Fibroblast of skin of right biceps (primary cell): ENCODE data around the gene DERA.
"Not testable (repeated sequence)": the region's sequence is repeated elsewhere in the genome, so short reads cannot be mapped to it uniquely, and the experiment has no call there.

Source experiments
- DNase-seq: peaks from one replicate; pipeline ENCODE4 v3.0.0-alpha.2; 2013

Gene DERA

DNA sequence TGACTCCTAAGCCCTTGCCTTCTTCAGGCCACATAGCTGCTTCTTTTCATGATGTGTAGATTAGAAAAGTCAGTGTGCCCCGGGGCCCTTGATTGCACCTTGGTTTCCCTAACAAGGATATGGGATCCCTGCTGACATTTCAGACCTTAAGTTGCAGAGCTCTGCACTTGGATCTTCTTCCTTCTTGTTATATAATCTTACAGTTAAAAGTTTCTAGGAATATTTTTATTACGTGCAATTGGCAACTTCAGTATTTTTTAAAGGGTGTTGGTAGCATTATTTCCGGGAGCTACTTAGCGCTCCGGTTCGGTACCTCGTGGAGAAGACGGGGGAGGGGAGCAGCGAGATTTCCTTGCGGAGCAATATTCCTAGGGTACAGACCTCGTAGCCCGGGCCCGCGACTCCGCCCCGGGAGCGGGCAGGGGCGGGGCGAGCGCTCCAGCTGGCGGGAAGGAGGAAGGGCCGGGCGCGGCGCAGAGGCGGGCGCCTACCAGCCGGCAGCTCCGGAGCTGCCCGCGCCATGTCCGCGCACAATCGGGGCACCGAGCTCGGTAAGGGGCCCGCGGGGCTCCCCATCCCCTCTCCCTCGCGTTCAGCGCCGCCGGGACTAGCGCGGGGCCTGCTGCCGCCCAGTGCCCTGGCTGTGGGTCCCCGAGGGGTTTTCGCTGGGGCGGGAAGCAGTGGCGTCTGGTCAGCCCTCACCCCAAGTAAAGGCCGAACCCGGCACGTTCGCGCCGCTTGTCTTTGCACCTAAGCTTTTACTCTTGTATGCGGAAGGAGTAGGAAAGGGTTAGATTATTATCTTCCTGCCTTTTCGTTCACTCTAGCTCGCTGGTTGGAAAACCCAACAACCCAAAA is at the start of gene DERA:
Gene DERA (plus strand): TSS at position 469 of the 858 bp plus-strand sequence. CDS start 52 bp downstream, at position 521.
- DNase-seq: peak; percentile 80

DNA sequence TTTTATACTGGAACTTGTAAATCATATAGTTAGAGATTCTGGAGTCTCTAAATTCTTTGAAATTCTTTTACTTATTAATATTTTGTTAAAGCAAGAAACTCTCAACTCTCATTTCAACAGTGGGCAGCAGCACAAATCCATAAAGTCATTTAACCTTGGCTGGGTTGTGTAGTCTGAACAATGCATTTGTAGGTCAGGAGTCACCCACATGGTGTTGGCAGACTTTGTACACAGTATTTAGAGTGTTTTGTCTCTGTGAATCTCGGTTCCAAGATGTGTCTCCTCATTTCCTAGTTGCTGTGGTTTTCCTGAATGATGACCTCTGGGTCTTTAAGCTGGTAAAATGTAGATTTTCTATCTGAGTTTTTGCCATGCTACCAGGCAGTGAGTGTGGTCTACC is 49.7 kb upstream of the DERA start:
- DNase-seq: no peak

DNA sequence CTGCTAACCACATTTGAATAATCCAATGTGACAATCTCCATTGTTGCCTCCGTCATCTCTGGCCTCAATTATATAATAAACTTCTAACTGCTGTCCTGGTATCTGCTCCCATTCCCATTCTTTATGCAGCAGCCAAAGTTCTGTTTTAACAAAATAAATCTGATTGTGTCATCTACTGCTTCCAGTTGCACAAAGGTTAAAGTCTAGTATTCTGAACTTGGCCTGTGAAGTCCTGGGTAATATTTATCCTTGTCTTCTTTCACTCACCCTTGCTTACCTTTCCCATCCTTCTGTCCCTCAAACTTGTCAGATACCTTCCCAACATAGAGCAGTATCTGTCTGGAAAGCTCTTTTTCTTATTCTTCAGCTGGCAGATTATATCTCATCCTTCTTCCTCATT is 48.3 kb upstream of the DERA start:
- no peak for DNase-seq

DNA sequence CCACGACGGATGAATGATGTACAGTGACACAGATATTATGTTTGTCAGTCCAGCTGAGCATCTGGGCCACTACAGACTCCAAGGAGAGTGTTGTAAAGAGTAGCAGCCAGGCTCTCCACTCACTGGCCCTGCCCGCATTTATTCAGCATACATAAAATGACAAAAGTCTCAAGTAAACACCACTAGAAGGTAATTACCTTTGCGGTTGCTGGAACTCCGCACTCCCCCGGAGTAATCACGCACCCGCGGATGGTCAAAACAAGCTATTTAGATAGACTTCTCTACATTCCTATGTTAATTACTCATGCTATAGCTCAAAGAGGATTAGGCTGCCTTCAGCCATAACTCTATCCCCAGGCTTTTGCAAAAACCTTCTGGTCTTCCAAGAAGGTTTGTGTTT is 47.8 kb upstream of the DERA start:
- peak; percentile 61 for DNase-seq

DNA sequence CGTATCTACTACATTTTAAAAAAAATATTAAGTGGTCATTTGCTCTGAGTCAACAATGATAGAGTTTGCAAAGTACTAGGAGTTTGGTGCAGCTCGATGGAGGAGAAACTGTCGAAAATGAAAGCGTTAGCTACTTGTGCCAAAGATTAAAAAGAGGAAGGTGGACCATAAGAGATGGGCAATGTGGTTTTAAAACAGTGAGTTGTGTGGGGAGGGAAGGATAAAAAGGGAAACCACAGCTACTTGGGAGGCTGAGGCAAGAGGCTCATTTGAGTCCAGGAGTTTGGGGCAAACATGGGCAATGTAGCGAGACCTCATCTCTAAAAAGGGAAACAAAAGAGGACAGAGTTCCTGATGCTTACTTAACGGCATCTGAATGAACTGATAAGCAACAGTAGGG is 47.1 kb upstream of the DERA start:
- DNase-seq: no peak

DNA sequence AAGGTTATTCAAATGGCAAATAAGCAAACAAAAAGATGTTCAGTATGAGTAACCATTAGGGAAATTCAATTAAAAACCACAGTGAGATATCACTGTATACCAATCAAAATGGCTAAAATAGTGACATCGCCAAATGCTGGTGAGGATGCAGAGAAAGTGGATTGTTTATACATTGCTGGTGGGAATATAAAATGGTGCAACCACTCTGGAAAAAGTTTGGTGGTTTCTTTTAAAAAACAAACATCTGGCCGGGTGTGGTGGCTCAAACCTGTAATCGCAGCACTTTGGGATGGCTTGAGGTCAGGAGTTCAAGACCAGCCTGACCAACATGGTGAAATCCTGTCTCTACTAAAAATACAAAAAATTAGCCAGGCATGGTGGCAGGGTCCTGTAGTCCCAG is 42.9 kb upstream of the DERA start:
- no peak for DNase-seq

DNA sequence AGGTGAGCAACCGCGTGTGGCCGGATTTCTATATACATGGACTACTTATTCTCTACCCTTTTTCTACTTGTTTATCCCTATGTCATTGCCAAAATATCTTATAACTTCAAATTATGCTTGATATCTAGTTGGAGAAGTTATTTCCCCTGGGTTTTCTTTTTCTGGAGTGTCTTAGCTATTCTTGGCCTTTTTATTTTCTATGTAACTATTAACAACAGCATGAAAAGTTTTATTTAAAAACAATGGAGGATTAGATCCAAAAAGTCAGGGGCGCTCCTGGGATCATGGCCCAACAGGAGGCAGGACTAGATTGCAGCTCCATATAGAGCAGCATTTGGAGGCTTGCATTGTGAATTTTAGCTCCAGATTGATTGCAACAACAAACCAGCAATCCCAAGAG is 37.6 kb upstream of the DERA start:
- DNase-seq: no peak

DNA sequence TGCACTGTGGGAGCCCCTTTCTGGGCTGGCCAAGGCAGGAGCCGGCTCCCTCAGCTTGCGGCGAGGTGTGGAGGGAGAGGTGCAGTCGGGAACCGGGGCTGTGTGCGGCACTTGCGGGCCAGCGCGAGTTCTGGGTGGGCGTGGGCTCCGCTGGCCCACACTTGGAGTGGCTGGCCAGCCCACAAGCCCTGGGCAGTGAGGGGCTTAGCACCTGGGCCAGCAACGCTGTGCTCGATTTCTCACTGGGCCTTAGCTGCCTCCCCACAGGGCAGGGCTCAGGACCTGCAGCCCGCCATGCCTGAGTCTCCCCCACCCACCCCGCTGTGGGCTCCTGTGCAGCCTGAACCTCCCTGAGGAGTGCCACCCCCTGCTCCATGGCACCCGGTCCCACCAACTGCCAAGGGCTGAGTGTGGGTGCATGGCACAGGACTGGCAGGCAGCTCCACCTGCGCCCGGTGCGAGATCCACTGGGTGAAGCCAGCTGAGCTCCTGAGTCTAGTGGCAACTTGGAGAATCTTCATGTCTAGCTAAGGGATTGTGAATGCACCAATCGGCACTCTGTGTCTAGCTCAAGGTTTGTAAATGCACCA is 36.5 kb upstream of the DERA start:
- DNase-seq: not testable (repeated sequence)

DNA sequence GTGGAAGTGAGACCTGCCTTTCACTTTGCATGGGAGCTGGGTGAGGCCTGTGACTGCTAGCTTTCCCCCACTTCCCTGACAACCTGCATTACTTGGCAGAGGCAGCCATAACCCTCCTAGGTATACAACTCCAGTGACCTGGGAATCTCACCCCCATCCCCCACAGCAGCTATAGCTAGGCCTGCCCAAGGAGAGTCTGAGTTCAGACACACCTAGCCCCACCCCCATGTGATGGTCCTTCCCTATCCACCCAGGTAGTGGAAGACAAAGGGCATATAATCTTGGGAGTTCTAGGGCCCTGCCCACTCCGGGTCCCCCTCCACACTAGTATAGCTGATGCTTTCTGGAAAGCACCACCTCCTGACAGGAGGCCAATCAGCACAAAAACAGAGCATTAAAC is 35.3 kb upstream of the DERA start:
- no peak for DNase-seq

DNA sequence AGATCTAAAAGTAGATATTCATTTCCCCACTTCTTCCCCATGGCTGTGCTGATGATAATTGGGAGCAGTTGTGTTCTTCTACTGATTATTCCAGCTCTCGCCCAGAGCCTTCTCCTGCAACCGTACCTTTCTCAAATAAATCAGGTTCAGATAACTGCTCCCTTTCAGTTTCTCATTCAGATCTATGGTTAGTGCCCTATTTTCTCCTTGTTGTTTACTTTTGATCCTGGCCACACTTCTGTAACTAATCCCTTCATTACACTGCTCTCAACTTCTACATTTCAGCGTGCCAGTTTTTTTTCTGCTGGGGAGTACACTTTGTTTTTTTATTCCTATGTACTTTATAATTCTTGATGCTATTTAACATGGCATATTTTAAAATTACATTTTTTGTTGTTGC is 31.7 kb upstream of the DERA start:
- DNase-seq: no peak

DNA sequence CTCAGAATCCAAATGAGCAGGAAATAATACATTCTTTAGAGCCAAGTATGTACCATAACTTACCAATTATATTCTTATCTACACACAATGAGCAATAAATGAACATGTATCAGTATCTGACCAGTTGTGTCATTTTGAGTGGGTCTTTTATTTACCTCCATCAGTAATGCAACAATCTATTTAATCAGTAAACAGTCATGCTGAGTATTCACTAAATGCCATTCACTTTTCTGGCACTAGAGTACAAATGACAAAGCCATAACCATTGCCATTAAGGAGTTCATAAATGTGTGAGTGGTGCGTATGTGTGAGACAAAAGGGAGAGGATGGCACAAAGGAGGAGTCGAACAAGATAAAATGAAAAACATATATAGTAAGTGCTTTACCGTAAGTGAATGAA is 30.4 kb upstream of the DERA start:
- DNase-seq: no peak

DNA sequence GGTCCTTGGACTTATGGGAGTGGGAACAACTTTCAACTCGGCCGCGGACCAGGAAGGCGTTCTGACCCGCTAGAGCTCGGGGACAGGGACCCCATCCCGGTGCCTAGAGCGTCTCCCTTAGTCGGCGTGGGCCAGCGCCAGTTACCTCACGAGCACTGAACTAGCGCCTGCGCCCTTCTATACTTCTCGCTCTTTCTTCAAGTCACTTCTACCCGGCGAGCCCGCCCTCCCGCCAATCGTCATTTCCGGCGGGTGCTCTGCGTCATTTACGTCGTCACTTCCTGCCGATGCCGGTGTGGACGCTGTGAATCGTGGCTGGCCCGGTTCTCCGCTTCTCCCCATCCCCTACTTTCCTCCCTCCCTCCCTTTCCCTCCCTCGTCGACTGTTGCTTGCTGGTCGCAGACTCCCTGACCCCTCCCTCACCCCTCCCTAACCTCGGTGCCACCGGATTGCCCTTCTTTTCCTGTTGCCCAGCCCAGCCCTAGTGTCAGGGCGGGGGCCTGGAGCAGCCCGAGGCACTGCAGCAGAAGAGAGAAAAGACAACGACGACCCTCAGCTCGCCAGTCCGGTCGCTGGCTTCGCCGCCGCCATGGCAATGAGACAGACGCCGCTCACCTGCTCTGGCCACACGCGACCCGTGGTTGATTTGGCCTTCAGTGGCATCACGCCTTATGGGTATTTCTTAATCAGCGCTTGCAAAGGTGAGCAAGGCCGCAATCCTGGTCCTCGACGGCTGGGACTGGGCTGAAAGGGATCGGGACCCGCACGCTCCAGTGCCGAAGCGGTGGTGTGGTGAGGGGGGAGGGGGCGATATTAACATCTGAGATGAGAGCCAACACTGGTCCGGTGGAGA is 28.8 kb upstream of the DERA start, which contains the start of gene STRAP:
Gene STRAP (plus strand): TSS at position 270 of the 854 bp plus-strand sequence. CDS start 321 bp downstream, at position 591.
- peak; percentile 97 for DNase-seq

DNA sequence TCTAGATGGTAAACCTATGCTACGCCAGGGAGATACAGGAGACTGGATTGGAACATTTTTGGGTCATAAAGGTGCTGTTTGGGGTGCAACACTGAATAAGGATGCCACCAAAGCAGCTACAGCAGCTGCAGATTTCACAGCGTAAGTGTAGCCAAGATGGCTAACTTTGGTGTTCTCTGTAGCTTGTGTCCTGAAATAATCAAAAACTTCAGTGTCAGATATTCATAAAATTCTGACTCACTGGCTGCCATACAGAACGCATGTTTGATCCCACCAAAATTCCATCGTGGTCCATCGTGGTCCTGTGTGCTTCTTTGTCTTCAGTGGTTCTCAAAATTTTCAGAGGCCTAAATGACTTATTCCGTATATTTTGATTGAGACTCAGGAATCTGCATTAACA is 27.6 kb upstream of the DERA start:
- peak; percentile 17 for DNase-seq

DNA sequence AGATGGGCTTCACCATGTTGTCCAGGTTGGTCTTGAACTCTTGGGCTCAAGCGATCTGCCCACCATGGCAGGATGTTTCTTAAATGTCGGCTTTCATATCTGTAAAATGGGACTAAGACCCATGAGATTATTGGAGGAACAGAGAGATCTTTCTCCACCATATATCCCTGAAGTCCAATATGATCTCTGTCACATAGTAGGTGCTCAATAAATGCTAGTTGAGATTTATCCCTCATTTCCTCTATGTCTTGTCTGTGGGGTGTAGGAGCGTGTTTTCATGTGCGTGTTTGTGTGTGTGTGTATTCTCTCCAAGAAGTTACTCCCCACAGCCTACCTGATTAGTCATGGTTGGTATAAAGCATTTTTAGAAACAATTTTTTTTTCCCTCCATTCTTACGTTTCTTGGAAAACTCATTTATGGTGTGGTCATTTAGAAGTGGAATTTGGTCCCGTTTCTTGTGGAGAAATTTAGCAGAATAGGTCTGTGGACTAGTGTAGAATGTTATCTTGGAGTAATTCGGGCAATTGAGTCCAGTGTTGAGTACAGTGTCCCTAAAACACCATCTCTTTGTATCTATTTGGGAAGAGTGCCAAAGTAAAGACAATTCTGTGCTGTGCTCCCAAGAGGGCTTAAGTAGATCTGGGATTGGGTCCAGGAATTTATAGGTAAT is 24.6 kb upstream of the DERA start:
- DNase-seq: peak; percentile 11

DNA sequence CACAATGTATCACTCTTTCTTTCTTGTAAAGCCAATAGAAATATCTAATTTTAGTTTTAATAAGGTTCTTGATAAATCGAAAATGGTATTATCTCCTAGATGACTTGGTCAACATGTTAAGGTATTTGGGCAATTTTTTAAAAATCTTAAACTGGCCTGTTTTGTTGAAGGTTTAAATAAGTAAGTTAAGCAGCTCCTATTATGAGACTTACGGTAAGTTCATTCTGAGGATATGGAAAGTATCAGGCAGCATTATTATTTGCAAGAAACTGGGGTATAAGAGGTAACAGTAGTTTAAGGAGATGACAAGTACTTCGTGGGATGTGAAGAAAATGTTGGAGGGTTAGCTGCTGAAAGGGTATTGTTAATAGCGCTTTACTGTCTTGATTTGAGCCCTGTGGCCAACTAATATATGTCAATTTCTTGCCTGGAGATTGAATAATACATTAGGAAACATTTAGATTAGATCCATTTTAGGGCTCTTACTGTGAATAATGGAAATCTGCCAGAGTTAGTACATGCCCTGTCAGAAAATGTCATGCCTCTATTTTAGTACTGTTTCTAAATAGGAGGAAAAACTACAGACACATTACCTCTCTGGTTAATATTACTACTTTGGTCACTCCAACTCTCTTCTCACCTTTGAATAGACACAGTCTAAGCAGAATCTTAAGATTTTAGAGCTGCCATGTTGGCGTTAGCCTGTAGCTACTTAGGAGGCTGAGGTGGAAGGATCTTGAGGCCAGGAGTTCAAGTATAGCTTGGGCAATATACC is 23.9 kb upstream of the DERA start:
- no peak for DNase-seq

DNA sequence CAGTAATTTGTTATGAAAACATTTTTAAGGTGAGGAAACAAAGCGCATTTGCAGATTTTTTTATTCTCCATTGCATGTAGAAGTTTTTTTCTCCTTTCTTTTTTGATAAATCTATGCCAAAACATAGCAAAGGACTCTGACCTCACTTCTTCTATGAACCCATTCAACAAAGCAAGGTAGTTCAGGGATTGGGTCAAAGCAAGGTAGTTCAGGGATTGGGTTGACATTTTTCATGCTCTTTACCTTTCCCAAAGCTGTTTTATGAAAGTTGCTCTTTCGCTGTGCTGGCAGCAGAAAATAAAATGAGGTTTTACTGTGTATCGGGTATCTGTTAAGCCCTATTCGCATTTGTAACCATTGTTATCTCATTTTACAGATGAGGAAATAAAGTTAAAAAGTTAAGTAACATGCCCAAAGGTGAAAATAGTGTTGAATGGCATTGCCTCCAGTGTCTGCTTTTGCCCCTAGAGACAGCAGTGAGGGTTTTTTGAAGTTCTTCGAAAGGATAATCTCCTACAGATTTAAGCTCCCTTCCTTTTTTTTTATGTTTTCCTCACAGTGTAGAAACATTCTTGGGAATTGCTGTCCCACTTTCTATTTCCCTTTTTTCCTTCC is 18.4 kb upstream of the DERA start:
- DNase-seq: no peak

DNA sequence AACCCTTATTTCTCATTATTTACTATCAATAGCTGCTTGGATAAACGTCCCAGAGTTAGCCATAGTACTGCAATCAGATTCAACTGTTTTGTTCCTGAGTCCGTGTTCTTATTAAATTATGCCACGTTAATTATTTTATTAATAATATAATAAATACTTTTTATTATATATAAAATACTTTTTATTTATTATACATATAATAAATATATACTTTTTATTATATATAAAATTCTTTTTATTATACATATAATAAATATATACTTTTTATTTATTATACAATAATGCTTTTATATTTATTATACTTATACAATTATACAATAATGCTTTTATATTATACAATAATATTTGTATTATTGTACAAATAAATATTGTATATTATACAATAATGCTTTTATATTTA is 17.9 kb upstream of the DERA start:
- DNase-seq: no peak

DNA sequence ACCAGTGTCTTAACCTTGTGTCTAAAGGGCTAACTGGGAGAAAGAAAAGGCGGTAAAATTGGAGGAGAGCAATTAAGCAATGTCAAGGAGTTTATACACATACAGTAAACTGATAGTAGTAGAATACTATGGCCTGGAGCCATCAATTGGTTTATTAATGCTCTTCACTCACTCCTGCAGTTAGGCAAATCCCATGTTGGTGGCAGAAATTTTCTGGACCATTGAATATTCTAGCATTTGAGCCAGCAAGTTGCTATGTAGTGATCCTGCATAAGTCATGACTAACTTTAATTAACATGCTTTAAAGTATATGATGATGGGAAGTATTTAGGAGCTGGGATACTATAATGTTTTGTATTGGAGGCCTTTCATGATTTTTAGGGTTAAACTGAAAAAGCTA is 14.3 kb upstream of the DERA start:
- no peak for DNase-seq

DNA sequence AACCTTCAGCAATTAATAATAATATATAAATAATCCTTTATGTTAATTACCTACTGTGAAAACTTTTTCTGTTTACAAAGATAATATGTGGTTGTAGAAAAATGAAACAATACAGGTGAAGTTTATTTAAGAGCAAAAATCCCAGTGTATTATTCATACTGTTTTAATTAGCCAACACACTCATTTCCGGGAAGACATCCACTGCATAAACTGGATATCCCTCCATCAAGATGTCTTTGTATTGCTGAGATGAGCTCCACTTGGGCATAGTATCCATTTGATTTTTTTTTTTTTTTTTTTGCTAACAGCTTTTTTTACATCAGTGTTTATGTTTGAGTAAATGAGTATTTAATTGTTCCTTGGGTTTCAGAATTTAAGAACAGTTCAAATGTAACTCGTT is 13.7 kb upstream of the DERA start:
- peak; percentile 41 for DNase-seq

DNA sequence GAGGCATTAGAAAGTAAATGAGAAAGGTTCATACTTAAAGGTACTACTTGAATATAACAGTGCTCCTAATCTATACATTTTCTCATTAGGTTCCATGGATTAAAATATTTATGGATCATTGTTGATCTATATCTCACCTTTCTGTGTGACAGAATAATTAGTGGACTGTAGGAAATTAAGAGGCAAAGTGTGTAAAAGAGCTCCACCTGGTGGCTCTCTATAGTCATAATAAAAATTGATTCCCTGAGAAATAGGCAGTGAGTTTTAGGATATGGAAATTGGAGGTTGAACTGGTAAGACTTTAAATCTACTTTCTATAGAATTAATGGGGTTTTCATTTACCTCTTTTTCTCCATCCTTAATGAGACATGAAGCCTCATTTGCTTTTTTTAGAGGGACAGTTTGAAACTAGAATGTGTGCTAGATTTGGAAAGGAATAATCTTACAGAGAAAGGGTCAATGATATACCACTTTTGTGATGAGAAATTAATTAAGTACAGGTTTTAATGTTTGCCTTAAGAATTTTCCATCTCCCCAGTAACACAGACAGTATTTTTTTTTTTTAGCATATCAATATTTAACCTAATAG is 11.8 kb upstream of the DERA start:
- peak; percentile 12 for DNase-seq

DNA sequence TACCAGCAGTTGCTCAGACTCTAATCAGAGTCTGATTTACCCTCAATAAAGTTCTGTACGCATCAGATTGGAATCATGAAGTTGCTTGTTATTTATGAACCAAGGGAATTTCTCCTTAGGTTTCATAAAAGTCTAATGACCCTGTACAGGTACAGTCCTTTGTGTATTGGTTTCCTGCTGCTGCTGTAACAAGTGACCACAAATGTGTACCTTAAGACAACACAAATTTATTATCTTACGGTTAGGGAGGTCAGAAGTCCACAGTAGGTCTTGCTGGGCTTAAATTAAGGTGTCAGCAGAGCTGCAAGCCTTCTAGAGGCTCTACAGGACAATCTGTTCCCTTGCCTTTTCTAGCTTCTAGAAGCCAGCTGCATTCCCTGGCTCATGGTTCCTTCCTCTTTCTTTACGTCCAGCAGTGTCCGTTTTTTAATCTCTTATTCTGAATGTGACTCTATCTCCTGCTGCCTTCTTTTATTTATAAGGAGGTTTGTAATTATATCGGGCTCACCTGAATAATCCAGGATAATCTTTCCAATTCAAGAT is 6.7 kb upstream of the DERA start:
- DNase-seq: no peak
